Measurements from ENCODE around the gene ATP6AP1.
A peak's percentile ranks its signal among the peaks of the same experiment; 100 is the strongest.
"Not testable (repeated sequence)": the region's sequence is repeated elsewhere in the genome, so short reads cannot be mapped to it uniquely, and the experiment has no call there.

Gene ATP6AP1

DNA sequence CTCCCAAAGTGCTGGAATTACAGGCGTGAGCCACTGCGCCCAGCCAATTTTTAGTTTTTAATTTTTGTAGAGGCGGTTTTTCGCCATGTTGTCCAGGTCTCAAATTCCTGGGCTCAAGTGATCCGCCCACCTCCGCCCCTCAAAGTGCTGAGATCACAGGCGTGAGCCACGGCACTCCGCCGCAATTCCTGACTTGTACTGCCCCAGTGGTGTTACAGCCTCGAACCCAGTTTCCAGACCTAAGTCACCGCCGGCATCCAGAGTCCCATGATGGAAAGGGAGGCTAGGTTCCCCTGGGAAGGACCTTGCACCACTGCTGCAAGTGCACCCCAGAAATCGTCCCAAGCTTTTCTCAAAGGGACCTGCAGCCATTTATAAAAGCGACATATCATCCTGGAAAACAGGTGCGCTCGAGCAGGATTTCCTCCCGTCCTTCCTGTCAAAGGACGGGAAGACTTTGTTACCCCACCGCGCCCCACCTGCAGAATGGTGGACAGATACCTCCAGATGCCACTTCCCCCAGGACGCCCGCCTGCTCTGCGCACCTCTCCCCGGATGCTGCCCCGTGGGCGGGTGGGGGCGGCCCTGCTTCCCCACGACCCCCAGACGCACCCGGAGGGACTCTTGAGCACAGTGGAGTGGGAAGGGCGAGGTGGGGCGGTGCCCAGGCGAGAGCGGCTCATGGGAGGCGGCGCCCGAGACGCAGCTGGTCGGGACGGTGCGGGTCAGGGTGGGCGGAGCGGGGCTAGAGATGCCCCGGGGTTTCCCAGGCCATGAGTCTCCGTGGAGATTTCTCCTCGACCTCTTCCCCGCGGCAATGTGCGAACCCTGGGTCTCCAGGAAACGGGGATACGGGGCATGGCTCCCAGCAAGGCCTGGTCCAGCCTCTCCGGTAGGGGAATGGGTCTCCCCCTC, 31.2 kb upstream of the ATP6AP1 start:
- Histone ChIP-seq H3K36me3 (peaks cover 33% of the 10 kb centered on the region), H3K9me3 (no peaks in the 10 kb centered on the region), H3K4me1 (no peaks in the 10 kb centered on the region), H3K27me3 (0 out of 2 replicates have a peak, but pooled peaks cover 2% of the 10 kb centered on the region), H3K4me3 (ENCODE audit: low read depth, low read length) (peak overlapping the region; percentile 81)
- TF ChIP-seq, protein P1, sequence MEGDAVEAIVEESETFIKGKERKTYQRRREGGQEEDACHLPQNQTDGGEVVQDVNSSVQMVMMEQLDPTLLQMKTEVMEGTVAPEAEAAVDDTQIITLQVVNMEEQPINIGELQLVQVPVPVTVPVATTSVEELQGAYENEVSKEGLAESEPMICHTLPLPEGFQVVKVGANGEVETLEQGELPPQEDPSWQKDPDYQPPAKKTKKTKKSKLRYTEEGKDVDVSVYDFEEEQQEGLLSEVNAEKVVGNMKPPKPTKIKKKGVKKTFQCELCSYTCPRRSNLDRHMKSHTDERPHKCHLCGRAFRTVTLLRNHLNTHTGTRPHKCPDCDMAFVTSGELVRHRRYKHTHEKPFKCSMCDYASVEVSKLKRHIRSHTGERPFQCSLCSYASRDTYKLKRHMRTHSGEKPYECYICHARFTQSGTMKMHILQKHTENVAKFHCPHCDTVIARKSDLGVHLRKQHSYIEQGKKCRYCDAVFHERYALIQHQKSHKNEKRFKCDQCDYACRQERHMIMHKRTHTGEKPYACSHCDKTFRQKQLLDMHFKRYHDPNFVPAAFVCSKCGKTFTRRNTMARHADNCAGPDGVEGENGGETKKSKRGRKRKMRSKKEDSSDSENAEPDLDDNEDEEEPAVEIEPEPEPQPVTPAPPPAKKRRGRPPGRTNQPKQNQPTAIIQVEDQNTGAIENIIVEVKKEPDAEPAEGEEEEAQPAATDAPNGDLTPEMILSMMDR (IDR thresholded peaks at IDR 0.05; ENCODE audit: low read depth, low read length) = no peak
- peak; percentile 79 for DNase-seq

DNA sequence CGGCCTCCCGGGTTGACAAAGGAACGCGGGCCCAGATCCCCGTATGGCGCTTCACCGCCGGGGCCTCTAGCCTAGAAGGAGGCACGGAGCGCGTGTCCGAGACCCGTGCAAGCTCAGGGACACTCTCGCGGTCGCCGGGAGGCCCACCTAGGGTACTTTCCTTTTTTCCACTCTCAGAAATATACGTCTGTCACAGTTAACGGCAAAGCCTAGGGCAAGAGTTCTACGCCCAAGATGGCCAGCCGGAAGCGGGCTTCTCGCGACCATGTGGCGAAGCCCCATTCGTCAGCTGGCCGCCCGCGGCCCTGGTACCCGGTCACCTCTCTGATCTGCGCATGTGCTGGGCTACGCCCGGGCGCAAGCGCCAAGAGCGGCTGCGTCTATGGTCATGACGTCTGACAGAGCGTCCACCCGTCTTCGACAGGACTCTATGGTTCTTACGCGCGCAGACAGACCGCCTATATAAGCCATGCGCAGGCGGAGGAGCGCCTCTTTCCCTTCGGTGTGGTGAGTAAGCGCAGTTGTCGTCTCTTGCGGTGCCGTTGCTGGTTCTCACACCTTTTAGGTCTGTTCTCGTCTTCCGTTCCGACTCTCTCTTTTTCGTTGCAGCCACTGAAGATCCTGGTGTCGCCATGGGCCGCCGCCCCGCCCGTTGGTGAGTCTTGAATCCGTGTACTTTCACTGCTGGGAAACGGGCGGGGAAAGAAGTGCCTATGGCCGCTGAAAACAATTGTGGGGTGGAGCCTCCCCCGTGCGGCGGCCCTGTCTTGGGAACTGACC, 30.4 kb upstream of the ATP6AP1 start, which contains the start of gene RPL10:
Gene RPL10 (plus strand): TSS at position 490 of the 780 bp plus-strand sequence. CDS start 143 bp downstream, at position 633.
- Histone ChIP-seq H3K4me3 (ENCODE audit: low read depth, low read length) (peak within 1 kb of the TSS; percentile 81), H3K9me3 (no peaks in the 10 kb centered on the region), H3K4me1 (no peaks in the 10 kb centered on the region), H3K27me3 (0 out of 2 replicates have a peak, but pooled peaks cover 2% of the 10 kb centered on the region), H3K36me3 (peaks cover 33% of the 10 kb centered on the region)
- TF ChIP-seq, protein P1 (IDR thresholded peaks at IDR 0.05; ENCODE audit: low read depth, low read length) = no peak
- peak; percentile 95 for DNase-seq

DNA sequence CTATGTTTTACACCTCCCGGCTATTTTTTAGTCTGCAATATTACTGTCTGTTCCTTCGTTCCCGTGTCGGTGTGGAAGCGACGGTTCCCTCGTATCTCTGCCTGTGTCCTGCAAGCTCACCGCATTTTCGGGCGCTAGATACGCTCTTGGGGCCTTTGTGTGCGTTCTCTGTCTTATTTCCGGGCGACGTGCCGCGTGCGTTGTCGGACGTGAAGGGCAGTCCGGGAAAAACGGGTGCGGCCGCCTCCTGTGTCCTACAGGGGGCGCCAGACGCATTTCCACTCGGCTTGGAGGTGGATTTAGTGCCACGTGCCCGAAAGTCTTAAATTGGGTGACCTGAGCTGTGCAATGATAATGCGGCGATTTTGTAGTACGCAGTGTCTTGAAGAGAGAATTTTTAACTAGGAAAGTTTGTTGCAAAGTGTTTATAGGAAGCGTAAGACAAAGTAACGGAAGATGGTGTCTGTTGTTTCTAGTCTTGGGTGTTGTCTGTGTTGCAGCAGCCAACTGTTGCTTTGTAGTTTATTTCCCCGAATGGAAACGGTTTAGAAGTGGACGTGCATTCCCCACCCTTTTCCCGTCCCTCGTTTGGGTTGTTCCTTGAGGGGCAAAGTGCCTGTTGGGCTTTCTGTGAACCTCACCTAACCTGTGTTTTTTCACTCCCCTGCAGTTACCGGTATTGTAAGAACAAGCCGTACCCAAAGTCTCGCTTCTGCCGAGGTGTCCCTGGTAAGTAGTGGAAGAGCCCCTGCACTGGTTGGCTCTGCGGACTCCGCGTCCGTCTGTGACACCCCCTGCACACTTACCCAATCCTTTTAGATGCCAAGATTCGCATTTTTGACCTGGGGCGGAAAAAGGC, 29.6 kb upstream of the ATP6AP1 start:
- no peaks in the 10 kb centered on the region for H3K4me1 ChIP-seq
- 0 out of 2 replicates have a peak, but pooled peaks cover 2% of the 10 kb centered on the region for H3K27me3 ChIP-seq
- no peaks in the 10 kb centered on the region for H3K9me3 ChIP-seq
- TF ChIP-seq, protein P1 (IDR thresholded peaks at IDR 0.05; ENCODE audit: low read depth, low read length) = peak; percentile 70
- DNase-seq = peak; percentile 78
- peak overlapping the region; percentile 81 for H3K4me3 ChIP-seq (ENCODE audit: low read depth, low read length)
- H3K36me3 ChIP-seq = peaks cover 33% of the 10 kb centered on the region

DNA sequence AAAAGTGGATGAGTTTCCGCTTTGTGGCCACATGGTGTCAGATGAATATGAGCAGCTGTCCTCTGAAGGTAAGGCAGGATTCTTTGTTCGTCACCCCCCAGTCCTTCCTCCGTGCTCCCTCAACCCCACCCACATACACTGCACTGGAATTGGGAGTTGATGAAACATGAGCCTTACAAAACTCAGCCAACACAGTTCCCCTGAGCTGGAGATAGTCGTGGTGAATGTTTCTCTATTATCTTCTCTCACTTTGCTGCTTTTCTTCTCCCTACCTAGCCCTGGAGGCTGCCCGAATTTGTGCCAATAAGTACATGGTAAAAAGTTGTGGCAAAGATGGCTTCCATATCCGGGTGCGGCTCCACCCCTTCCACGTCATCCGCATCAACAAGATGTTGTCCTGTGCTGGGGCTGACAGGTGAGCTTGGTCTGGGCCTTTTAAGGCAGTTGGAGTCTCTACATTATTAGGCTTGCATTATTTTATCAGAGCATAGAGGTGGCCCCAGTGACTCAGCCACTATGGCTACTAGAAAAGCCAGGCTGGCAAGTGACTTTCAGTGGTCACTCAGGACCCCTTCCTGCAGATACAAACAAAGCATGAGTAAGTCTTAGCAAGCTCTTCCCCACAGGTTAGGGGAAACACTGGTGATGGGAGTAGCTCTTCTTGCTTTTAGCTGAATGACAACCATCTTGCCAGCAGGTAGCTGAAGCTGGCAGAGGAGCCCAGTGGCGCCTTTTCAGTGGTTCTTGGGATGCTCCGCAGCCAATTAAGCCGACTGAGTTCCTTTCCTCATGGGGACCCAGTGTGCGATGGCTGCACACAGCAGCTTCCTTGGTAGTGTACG, 28.7 kb upstream of the ATP6AP1 start:
- no peak for DNase-seq
- Histone ChIP-seq H3K36me3 (peaks cover 33% of the 10 kb centered on the region), H3K4me1 (no peaks in the 10 kb centered on the region), H3K4me3 (ENCODE audit: low read depth, low read length) (peak overlapping the region; percentile 81), H3K9me3 (no peaks in the 10 kb centered on the region), H3K27me3 (0 out of 2 replicates have a peak, but pooled peaks cover 2% of the 10 kb centered on the region)
- TF ChIP-seq, protein P1 (IDR thresholded peaks at IDR 0.05; ENCODE audit: low read depth, low read length) = no peak

DNA sequence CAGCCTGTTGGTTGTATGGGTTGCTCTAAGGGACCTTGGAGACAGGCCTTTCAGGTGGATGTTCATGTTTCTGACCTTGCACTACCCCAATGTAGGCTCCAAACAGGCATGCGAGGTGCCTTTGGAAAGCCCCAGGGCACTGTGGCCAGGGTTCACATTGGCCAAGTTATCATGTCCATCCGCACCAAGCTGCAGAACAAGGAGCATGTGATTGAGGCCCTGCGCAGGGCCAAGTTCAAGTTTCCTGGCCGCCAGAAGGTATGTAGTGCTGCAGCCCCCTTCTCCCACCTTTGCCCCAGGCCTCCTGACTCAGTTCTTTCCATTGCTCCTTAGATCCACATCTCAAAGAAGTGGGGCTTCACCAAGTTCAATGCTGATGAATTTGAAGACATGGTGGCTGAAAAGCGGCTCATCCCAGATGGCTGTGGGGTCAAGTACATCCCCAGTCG, 28.1 kb upstream of the ATP6AP1 start:
- DNase-seq, H3K27me3 ChIP-seq, H3K9me3 ChIP-seq, H3K4me1 ChIP-seq: not testable (repeated sequence)
- Histone ChIP-seq H3K36me3 (peaks cover 33% of the 10 kb centered on the region), H3K4me3 (ENCODE audit: low read depth, low read length) (peak overlapping the region; percentile 81; the same call in 1 of the 2 replicates)

All from BE2C (cell line).